Caco-2 (cell line): ENCODE results near the gene BTG2. TPM values are rescaled to one million over a fixed set of nuclear protein-coding genes. Genes with fewer than 3 reads are reported as not detected.

Experiments
- BruUV-seq: library from RNA; stranded (reverse); fragments of 400-500 nt; replicated peaks from 2 replicates; lab custom pipeline; 2021; lab: Mats Ljungman, UMichigan
- CTCF ChIA-PET: fragments of 300-600 bp; sonication (Branson Sonifier 250); formaldehyde crosslinking; loops from one replicate; lab custom pipeline; 2022; ENCODE audit warnings: antibody characterized with exemption; lab: Charles Lee
- POLR2A ChIA-PET: fragments of 300-600 bp; sonication (Branson Sonifier 250); formaldehyde crosslinking; loops from one replicate; lab custom pipeline; 2022; ENCODE audit warnings: antibody characterized with exemption; lab: Charles Lee
- DNase-seq, 2 experiments: peaks; one replicate each; pipeline versions ENCODE4 v3.0.0 to v3.0.0-alpha.2; 2020 to 2022
- H3K27me3 ChIP-seq: replicated peaks from 2 replicates; pipeline ENCODE4 v1.6.0; 2011; ENCODE audit warnings: low read length; ENCODE audit not compliant: control insufficient read depth, insufficient read depth
- H3K36me3 ChIP-seq: 2 replicates; pipeline ENCODE4 v1.5.1; 2011; ENCODE audit warnings: low read length; ENCODE audit not compliant: control insufficient read depth, insufficient read depth
- H3K4me1 ChIP-seq: fragments of 250-450 bp; sonication (Bioruptor Pico); 2 replicates; pipeline ENCODE4 v1.5.1; 2020; ENCODE audit warnings: mild to moderate bottlenecking
- H3K4me3 ChIP-seq: 2 replicates; pipeline ENCODE4 v1.5.1; 2011; ENCODE audit warnings: low read depth, mild to moderate bottlenecking, control low read depth, low read length
- H3K9me3 ChIP-seq: fragments of 250-450 bp; sonication (Bioruptor Pico); 2 replicates; pipeline ENCODE4 v1.5.1; 2020; ENCODE audit warnings: mild to moderate bottlenecking, moderate library complexity
- H3K27ac Mint-ChIP-seq: one replicate; pipeline ENCODE4 v1.8.0; 2022; ENCODE audit warnings: mixed read lengths; ENCODE audit not compliant: unreplicated experiment
- H3K27me3 Mint-ChIP-seq: one replicate; pipeline ENCODE4 v1.8.0; 2022; ENCODE audit warnings: mixed read lengths; ENCODE audit not compliant: insufficient read depth, unreplicated experiment
- H3K36me3 Mint-ChIP-seq: one replicate; pipeline ENCODE4 v1.8.0; 2022; ENCODE audit warnings: mild to moderate bottlenecking, mixed read lengths; ENCODE audit not compliant: insufficient read depth, unreplicated experiment
- H3K4me1 Mint-ChIP-seq: one replicate; pipeline ENCODE4 v1.8.0; 2022; ENCODE audit warnings: low read depth, mixed read lengths; ENCODE audit not compliant: unreplicated experiment
- H3K4me3 Mint-ChIP-seq: one replicate; pipeline ENCODE4 v1.8.0; 2022; ENCODE audit warnings: mild to moderate bottlenecking, moderate library complexity, mixed read lengths; ENCODE audit not compliant: unreplicated experiment
- H3K9me3 Mint-ChIP-seq: one replicate; pipeline ENCODE4 v1.8.0; 2022; ENCODE audit warnings: mixed read lengths; ENCODE audit not compliant: unreplicated experiment
- intact Hi-C: fragments of 100-400 bp; cut with micrococcal nuclease; formaldehyde crosslinking; loops from one replicate; pipeline ENCODE4 v1.10.0; 2022; ENCODE audit not compliant: unreplicated experiment
- total RNA-seq: library from RNA; stranded (reverse); gene quantifications from 2 replicates; pipeline ENCODE4 v1.2.3, GENCODE V29; 2022
- TF ChIP-seq, protein P1 (sequence below), 2 experiments: fragments of 200-600 bp in 1 of 2; IDR thresholded peaks; 1 replicate in 1 of 2; 2 replicates in 1 of 2; pipeline versions ENCODE4 v1.5.1 to v1.8.0; 2011 to 2022; ENCODE audit warnings: antibody characterized with exemption in 1 of 2, control low read depth in 1 of 2, inconsistent platforms in 1 of 2, low read depth in 1 of 2, low read length in 1 of 2, mild to moderate bottlenecking in 1 of 2, moderate library complexity in 1 of 2; ENCODE audit not compliant: insufficient read depth in 1 of 2, severe bottlenecking in 1 of 2, unreplicated experiment in 1 of 2

BTG2 gene
- total RNA-seq, 1 experiment from 2014 or later, result 21.2 TPM

DNA sequence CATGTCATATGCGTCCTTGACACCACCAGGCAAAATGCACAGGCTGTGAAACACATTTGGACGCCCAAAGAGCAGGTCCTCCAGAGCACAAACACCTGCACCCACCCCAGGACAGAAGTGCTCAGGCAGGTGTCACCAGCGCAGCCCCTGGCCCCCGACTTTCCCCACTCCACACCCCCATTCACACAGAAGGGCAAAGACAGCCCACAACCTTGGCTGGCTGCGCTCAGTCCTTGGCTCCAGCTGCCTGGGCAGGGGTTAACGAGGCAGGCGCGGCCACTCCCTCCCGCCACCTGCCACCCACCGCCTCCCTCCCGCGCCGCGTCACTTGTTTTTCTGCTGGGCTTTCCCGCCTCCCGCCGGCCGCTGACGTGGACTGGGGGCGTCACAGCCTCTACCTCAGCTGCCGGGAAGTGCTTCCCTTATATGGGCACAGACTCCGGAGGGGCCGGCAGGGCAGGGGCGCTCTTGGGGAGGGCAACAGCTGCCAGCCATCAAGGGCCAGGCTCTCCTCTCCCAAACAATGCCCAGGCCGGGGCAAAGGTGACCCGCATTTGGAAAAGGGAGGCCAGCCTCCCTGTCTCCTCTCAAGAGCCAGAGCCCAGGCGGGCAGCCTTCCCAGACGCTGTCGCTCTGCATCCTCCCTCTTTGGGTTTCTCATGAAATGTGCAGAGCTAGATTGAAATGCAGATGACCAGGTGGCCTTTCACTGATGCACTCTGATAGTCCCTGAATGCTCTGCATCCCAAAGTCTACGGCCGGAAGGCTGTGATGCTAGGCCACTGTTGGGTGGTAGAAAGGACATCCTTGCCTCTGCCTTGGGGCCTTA lies 14.8 kb upstream of the BTG2 start:
- no peaks in the 10 kb centered on the region for H3K36me3 Mint-ChIP-seq
- TF ChIP-seq, protein P1, sequence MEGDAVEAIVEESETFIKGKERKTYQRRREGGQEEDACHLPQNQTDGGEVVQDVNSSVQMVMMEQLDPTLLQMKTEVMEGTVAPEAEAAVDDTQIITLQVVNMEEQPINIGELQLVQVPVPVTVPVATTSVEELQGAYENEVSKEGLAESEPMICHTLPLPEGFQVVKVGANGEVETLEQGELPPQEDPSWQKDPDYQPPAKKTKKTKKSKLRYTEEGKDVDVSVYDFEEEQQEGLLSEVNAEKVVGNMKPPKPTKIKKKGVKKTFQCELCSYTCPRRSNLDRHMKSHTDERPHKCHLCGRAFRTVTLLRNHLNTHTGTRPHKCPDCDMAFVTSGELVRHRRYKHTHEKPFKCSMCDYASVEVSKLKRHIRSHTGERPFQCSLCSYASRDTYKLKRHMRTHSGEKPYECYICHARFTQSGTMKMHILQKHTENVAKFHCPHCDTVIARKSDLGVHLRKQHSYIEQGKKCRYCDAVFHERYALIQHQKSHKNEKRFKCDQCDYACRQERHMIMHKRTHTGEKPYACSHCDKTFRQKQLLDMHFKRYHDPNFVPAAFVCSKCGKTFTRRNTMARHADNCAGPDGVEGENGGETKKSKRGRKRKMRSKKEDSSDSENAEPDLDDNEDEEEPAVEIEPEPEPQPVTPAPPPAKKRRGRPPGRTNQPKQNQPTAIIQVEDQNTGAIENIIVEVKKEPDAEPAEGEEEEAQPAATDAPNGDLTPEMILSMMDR (IDR thresholded peaks at IDR 0.05; ENCODE audit: insufficient read depth in 1 of 2, low read depth in 1 of 2, low read length in 1 of 2, severe bottlenecking in 1 of 2, unreplicated experiment in 1 of 2), result no peak
- peak overlapping the region; percentile 70 for H3K4me3 Mint-ChIP-seq
- ChIA-PET CTCF (interaction anchor here (0.7 to 2.6 kb wide), 10 partner anchors 7 to 250 kb away, joined by 3 to 19 read pairs (median 4); no protein-coding TSS in a partner anchor), POLR2A (interaction anchor here (0.6 to 3.0 kb wide), 12 partner anchors 8 to 283 kb away, joined by 3 to 57 read pairs (median 4); partner anchors contain the start of genes ADORA1, BTG2 and TMEM183A)
- H3K9me3 Mint-ChIP-seq, result no peaks in the 10 kb centered on the region
- H3K27me3 Mint-ChIP-seq, result no peaks in the 10 kb centered on the region
- no peaks in the 10 kb centered on the region for H3K27me3 ChIP-seq
- H3K4me3 ChIP-seq, result peak overlapping the region; percentile 32
- peak; percentile 96 to 97 for DNase-seq
- H3K4me1 ChIP-seq, result peaks cover 41% of the 10 kb centered on the region
- H3K36me3 ChIP-seq, result no peaks in the 10 kb centered on the region
- H3K27ac Mint-ChIP-seq, result peak overlapping the region; percentile 94
- no TSS peak for BruUV-seq
- H3K9me3 ChIP-seq, result no peaks in the 10 kb centered on the region
- intact Hi-C loops, result loop anchor here (1.0 kb wide), 3 partner anchors 15 to 37 kb away; partner anchors contain the start of gene BTG2
- H3K4me1 Mint-ChIP-seq, result peaks cover 30% of the 10 kb centered on the region

DNA sequence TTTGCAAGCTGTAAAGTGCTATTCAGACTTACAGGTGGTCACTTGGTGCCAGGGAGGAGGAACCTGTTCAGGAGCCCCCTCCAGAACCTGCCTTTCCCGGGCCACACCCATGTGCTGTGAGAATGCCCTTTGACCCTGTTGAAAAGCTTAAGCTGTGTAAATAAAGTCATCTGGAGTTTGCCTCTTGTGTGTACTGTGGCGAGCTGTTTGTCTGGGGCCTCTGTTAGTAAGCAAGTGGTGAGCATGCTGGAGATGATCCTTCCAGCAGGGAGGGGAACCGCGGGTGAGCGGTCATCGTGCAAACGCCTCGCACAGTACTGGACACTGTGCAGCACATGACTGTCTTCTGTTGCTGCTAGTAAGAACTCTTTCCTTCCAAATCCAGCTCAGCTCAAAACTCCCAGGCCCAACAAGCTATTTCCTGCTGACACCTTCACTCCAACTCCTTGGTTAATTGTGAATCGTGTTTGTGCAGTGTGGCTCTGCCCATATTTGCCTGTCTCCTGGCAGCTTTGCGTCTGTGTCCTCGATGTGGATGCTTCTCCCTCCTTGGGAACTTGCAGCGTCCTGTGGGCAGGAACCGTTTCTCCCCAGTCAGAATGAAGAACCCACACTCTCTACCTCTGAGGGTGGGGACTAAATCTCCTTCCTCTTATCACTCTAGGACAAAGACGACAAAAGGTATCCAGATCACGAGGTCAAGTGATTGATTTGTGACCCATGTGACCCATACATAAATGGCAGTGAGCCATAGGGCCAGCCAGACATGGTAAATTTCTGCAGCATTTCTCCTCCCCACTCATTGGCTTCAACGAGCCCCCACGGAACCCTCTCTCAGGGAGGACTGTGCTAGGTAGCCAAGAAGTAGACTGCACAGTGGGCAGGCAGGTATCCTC lies 13.9 kb upstream of the BTG2 start:
- H3K4me1 Mint-ChIP-seq, result peaks cover 27% of the 10 kb centered on the region
- peaks cover 41% of the 10 kb centered on the region for H3K4me1 ChIP-seq
- POLR2A ChIA-PET, result interaction anchor here (0.6 to 3.0 kb wide), 11 partner anchors 9 to 284 kb away, joined by 3 to 57 read pairs (median 4); partner anchors contain the start of genes ADORA1, BTG2 and TMEM183A

More for the DNA sequence above, 13.9 kb upstream of the BTG2 start:
- no TSS peak for BruUV-seq
- TF ChIP-seq, protein P1 (IDR thresholded peaks at IDR 0.05; ENCODE audit: insufficient read depth in 1 of 2, low read depth in 1 of 2, low read length in 1 of 2, severe bottlenecking in 1 of 2, unreplicated experiment in 1 of 2), result no peak
- H3K9me3 ChIP-seq, result no peaks in the 10 kb centered on the region
- peak overlapping the region; percentile 70 for H3K4me3 Mint-ChIP-seq
- no peaks in the 10 kb centered on the region for H3K36me3 Mint-ChIP-seq
- DNase-seq, result peak; percentile 81 to 91
- no peaks in the 10 kb centered on the region for H3K9me3 Mint-ChIP-seq
- intact Hi-C loops, result loop anchor here (1.0 kb wide), 1 partner anchor 14 kb away; the partner anchor contains the start of gene BTG2
- H3K27me3 ChIP-seq, result no peaks in the 10 kb centered on the region
- no peaks in the 10 kb centered on the region for H3K36me3 ChIP-seq
- peak overlapping the region; percentile 94 for H3K27ac Mint-ChIP-seq
- CTCF ChIA-PET, result interaction anchor here (0.8 to 2.6 kb wide), 9 partner anchors 8 to 251 kb away, joined by 3 to 19 read pairs (median 5); no protein-coding TSS in a partner anchor
- H3K4me3 ChIP-seq, result no peak overlapping the region
- no peaks in the 10 kb centered on the region for H3K27me3 Mint-ChIP-seq
